Right ventricle myocardium superior (tissue), 1 donor: ENCODE measurements around the gene NXPH1. TPM values are rescaled to one million over a fixed set of nuclear protein-coding genes. Genes with fewer than 3 reads are reported as not detected.
A peak's percentile ranks its signal among the peaks of the same experiment; 100 is the strongest.
"Not testable (repeated sequence)": the region's sequence is repeated elsewhere in the genome, so short reads cannot be mapped to it uniquely, and the experiment has no call there.

ENCODE experiments used
- ATAC-seq: fragments of 200-7000 bp; cut with Tn5 transposase; one replicate; pipeline ENCODE4 v1.9.1; 2020; ENCODE audit warnings: mild to moderate bottlenecking; ENCODE audit not compliant: poor library complexity
- DNase-seq: peaks from one replicate; pipeline ENCODE4 v3.0.0-alpha.2; 2020
- intact Hi-C: fragments of 100-400 bp; cut with DNase I; formaldehyde crosslinking; loops from one replicate; pipeline ENCODE4 v1.11.2; 2022
- total RNA-seq: library from RNA; stranded (reverse); fragmentation: NEBNext Ultra II Directional; extraction: Animal tissue kit (Norgen Biotek cat#: 25700); gene quantifications from one replicate; pipeline ENCODE4 v1.2.1, GENCODE V29; 2021
- donor health status: DM: no; HTN: yes; CAD: no; lungs with severe emphysema.

The NXPH1 gene
- total RNA-seq, 1 donor from 2014 or later = not detected

DNA sequence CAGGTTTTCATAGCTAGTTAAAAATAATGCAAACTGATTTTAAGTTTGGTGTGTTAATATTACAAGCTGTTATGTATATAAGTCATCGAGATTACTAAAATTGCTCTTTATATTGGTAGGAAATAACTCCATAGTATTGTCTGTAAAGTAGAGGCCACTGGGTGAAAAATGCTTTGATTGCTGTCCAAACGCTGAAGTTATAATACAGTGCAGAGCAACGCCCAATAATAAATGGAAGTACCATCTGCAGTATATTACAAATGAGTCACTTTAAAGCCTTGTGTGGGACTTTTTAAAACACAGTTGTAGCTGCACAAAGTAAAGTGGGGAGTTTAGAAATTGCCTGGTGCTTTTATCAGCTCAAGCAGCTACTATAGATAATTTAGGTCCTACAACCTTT, 196.1 kb downstream of the NXPH1 start:
- no peak for DNase-seq
- intact Hi-C loops = no loop called here
- no peak for ATAC-seq

DNA sequence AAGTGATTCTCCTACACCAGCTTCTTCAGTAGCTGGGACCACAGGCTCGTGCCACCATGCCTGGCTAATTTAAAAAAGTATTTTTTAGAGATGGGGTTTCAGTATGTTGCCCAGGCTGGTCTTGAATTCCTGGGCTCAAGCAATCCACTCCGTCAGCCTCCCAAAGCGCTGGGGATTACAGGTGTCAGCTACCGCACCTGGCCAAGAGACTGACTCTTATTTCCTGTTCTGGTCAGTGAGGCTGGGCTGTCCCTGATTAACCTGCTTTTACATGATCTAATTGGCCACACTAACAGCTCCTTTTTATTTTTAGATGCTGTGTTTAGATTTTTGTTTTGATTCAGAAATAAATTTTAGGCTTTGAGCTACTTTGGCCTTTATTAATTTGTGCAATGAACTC, 203.9 kb downstream of the NXPH1 start:
- intact Hi-C loops = no loop called here
- DNase-seq (no peak), ATAC-seq (no peak)

DNA sequence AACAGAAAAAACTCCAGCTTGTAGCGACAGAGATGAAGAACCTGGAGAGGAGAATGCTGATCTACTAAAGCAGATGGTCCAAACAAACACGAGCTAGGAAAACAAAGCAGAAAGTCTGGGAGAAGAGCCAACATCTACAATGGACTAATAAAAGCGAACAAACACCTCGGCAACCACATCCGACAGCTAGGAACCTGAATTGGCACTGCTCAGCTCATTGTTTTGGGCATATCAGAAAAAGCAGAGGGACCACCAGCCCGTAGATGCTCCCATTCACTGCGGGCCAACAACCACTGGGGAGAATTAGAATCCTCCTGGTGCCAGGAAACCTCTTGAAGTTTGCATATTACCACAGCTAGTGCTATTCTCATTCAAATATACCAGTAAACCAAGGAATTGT, 204.7 kb downstream of the NXPH1 start:
- intact Hi-C loops = no loop called here
- ATAC-seq (no peak), DNase-seq (peak; percentile 17)

DNA sequence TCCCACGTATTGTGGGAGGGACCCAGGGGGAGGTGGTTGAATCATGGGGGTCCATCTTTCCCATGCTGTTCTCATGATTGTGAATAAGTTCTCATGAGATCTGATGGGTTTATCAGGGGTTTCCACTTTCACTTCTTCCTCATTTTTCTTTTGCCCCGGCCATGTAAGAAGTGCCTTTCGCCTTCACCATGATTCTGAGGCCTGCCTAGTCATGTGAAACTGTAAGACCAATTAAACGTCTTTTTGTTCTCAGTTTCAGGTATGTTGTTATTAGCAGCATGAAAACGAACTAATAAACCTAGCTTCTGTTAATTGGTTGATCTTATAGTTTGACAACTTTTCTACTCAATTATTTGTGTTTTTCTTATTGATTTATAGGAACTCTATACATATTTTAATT, 206.3 kb downstream of the NXPH1 start:
- intact Hi-C loops = no loop called here
- ATAC-seq (no peak), DNase-seq (no peak)

DNA sequence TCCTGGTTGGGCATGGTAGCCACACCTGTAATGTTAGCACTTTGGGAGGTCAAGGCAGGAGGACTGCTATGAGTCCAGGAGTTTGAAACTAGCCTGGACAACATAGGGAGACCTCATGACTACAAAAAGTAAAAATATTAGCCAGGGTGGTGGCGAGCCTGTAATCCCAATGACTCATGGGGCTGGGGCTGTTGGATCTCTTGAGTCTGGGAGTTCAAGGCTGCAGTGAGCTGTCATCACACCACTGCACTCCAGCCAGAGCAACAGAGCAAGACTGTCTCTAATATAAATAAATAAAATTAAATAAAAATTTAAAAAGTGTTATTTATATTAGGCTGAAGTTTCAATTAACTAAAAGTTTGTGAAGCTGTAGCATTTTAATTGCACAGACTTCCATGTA, 207.3 kb downstream of the NXPH1 start:
- intact Hi-C loops = no loop called here
- ATAC-seq (no peak), DNase-seq (no peak)

DNA sequence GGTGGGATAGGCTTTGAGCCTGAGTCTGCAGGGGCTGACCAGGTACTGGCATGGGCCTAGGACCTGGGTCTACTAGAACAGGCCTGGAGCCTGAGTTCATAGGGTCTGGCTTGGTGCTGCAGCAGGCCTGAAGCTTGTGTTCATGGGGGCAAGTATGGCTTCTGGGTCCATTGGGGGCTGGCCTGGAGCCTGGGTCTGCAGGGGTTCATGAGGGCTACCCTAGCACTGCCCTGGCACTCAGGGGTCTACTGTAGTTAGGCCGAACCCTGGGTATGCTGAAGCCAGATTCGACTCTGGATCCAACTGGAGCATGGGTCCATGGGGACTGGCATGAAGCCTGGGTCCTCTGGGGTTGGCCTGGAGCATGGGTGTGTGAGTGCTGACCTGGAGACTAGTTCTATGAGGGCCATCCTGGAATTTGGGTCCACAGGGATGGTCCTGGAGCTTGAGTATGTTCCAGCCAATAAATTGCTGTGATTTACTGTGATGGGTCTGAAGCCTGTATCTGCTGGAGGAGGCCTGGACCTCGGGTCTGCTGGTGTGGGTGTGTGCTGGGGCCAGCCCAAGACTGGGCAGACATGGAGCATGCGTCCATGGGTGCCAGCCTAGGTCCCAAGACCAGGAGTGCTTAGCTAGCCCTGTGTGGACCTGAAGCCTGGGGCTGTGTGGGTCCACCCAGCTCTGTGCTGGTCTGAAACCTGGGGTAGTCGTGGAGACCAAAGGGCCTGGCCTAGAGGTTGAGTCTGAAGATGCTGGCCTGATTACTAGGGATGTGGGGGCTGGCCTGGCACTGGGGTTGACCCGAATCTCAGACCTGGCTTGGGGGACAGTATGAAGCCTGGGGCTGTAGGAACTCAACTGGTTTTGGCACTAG, 235.5 kb downstream of the NXPH1 start:
- ATAC-seq = no peak
- no peak for DNase-seq
- intact Hi-C loops = no loop called here

DNA sequence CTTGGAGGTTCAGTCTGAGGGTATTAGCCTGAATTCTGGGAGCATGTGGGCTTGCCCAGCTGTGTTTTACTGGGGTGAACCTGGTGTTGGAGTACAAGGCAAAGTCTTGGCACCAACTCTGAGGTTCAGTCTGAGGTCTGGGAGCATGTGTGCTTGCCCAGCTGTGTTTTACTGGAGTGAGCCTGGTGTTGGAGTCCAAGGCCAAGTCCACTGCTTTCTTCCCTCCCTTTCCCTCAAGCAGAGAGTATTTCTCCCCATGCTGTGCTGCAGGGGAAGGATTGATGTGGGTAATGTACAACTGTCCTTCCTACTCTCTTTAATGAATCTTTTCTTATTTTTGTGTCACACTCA, 236.1 kb downstream of the NXPH1 start:
- DNase-seq = no peak
- intact Hi-C loops = no loop called here
- ATAC-seq = no peak

DNA sequence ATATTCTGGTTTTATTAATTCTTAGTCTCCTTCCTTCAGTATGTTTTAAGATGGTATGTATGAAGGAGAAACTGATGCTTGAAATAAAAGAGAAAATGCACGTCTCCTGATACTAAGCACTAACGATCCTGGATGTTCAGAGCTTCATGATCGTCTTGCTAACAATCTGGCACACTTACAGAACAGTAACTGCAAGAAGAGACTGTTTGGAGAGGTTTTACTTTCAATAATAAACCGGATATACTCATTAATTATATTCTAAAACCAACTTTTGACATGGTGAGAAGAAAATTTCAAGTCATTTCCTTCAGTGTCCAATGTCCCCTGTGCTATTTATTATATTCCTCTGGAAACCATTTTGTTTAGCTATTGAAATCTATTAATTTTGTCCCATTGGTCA, 251.0 kb downstream of the NXPH1 start:
- DNase-seq = no peak
- intact Hi-C loops = no loop called here
- no peak for ATAC-seq

DNA sequence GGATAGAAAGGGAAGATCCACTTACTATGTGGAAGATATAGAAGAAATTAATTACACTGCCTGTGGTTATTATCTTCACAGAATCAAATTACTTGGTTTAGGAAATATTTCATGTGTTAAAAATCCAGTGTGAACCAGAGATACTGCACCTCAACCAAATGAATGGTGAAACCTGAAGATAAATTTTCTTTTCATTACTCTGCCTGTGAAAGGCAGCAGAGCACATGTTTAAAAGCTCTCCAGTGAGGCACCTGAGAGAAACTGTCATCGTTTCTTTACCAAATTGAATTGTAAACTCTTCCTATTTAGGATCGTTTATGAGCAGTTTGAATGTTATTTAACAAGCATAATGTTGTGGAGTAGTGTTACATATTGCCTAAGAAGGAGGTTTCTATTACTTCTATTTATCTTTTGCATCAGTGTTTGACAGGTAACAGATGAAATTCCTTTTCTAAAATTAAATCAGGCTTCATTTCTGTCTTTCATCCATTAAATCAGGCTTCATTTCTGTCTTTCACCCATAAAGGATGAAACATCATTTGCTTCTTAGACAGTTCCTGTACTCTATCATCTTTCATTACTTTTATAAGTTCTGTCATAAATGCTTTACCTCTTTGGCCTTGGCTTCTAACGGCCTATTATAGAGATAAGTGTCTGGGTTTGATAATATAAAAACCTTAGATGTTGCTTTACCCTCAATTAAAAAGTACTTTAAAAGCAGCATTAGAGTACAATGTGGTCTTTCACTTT, 266.6 kb downstream of the NXPH1 start:
- no peak for ATAC-seq
- intact Hi-C loops = no loop called here
- no peak for DNase-seq

DNA sequence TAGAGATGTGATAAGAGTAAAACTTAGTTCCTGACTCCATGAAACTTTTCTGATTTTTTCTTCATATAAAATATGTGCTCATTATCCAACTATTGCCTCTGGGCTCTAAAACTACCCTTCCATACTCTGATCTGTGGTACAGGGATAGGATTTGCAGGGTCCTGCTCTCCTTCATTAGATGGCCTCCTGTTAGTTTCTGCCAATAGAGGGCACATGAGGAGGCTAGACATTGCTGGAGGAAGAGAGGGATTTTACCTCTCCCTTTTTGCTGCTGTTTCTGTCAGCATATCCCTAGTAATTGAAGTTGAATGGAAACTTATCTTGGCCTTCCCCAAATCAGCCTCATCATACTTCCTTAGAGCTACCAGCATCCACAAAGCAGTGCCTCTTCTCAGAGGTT, 269.4 kb downstream of the NXPH1 start:
- intact Hi-C loops = no loop called here
- DNase-seq (no peak), ATAC-seq (no peak)

DNA sequence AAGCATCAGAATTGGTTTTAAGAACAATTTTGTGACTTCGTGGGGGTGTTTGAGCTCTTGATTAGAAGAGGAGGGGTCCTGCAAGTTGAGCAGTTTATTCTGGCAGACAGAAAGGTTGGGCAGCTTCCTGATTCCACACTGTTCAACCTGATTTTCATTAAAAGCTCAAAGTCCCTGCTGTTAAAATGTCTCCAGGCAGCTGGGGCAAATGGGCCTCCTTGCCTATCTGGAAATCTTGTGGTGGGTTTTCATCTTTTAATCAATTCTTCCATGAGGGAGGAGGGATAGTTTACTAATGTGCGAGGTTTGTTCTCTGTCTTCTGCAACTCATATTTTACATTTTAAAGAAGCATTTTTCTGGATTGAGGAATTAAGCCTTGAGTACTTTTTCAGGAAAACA, 276.7 kb downstream of the NXPH1 start:
- no peak for DNase-seq
- intact Hi-C loops = no loop called here
- ATAC-seq = no peak

DNA sequence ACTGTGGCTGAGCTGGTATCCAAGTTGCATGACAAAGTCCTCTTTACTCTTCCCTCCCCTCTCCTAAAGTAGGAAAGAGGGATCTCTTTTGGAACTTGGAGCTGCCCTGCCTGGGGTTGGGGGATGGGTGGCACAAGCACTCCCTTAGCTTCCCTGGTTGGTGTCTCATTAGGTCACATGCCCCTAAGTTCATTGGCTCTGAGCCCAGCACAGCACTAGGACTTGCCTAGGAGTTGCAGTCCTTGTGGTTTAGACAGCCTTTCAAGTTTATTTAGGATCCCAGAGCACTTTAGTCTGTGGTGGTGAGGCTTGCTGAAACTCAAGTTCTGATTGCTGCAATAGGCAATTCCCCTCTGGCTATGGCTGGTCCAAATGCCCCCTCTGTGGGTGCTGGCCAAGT, 281.4 kb downstream of the NXPH1 start:
- DNase-seq (no peak), ATAC-seq (no peak)
- intact Hi-C loops = no loop called here

DNA sequence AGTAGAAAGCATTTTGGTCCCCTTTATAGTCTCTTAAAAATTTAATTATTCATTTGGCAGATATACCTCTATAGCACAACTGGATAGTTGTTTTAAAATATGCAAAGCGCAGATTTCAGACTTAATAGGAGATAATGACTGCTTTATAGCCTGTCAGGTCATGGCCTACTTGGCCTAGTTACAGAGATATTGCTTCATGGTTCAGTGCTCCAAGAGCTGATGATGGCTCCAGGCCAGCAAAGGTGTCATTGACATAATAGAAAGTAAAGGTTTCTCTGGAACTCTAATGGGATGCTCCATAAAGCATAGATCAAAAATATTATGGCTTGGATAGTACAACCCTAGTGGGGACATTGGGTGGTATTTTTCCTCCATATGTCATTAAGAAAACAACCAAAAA, 285.7 kb downstream of the NXPH1 start:
- ATAC-seq = no peak
- intact Hi-C loops = no loop called here

DNA sequence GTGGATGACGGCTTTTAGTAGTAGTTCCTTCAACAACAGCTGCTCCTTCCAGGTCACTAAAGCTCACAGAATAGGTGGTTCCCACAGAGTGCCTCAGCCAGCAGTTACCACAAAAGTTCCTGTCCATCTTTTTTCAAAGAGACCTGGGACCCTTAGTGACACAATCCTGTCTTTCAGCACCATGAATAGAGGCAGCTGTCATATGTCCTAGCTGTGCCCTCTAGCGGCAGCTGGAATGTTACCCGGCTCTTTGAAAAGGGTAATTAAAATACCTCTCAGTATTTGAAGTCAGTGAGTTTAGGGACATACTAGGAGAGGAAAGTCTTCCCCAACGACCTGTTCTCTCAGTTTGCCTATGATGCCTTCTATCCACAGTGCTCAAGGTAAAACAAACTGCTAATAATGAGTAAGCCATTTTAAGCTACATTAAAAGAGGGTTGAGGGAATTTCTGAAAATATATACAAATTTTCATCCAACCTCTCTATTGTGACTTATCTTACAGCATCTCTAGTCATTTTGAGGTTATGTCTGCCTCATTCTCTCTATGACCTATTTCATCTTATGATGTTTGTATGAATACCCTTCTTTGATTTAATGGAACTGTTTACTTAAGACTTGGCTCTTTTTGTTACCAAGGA, 290.8 kb downstream of the NXPH1 start:
- intact Hi-C loops = no loop called here
- DNase-seq = no peak
- no peak for ATAC-seq

More for the DNA sequence above, 285.7 kb downstream of the NXPH1 start:
- no peak for DNase-seq

DNA sequence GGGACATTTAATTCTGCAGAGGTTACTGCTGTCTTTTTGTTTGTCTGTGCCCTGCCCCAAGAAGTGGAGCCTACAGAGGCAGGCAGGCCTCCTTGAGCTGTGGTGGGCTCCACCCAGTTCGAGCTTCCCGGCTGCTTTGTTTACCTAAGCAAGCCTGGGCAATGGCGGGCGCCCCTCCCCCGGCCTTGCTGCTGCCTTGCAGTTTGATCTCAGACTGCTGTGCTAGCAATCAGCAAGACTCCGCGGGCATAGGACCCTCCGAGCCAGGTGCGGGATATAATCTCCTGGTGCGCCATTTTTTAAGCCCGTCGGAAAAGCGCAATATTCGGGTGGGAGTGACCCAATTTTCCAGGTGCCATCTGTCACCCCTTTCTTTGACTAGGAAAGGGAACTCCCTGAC, 298.3 kb downstream of the NXPH1 start:
- DNase-seq, intact Hi-C loops, ATAC-seq: not testable (repeated sequence)

DNA sequence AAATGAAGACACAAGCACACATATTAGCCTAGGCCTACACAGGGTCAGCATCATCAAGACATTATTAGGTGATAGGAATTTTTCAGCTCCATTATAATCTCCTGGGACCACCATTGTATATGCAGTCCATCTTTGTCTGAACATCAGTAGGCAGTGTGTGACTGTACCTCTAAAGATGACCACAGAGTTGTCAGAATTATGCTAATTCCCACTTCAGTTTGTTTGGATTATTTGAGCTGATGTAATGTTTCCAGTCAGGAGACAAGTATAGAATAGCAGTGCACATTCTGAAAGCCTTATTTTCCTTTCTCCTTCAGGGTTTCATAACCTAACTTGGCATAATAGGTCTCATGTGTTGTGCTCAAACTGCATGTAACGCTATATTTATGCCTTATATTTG, 306.4 kb downstream of the NXPH1 start:
- DNase-seq = no peak
- no peak for ATAC-seq
- intact Hi-C loops = no loop called here

DNA sequence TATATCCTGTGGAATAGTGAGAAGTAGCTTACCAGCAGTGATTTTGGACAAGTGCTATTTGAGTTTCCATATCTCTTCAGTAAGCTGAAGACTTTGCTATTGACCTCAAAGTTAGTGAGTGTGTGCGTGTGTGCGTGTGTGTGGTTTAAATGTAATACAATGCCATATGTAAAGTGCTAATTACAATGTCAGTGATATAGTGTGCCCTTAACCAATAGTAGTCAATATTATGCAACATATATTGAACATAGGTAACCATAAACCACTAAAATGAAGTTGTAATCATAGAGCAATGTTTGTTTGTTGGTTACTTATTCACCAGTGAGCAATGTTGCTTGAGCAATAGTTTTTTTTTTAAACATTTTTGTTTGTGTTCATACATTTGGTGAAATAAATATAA, 309.4 kb downstream of the NXPH1 start:
- no peak for DNase-seq
- intact Hi-C loops = no loop called here
- ATAC-seq = no peak

DNA sequence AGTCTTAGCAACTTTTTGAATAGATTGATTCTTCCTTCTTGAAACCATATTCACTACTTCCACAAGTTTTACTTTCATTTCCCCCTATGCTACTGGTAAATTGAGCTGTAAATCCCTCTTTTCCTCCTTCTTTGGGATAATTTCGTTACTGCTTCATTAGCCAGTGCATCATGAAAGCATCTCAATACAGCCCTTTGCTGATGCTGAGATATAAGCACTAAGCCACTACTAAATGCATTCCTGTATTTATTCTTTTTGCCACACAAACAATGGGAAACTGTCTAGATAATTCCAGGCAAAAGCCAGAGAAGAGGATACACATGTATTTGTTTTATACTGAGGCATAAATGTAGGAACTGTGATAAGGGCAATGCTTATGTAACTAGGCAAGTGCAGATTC, 313.9 kb downstream of the NXPH1 start:
- DNase-seq = no peak
- intact Hi-C loops = no loop called here
- no peak for ATAC-seq

DNA sequence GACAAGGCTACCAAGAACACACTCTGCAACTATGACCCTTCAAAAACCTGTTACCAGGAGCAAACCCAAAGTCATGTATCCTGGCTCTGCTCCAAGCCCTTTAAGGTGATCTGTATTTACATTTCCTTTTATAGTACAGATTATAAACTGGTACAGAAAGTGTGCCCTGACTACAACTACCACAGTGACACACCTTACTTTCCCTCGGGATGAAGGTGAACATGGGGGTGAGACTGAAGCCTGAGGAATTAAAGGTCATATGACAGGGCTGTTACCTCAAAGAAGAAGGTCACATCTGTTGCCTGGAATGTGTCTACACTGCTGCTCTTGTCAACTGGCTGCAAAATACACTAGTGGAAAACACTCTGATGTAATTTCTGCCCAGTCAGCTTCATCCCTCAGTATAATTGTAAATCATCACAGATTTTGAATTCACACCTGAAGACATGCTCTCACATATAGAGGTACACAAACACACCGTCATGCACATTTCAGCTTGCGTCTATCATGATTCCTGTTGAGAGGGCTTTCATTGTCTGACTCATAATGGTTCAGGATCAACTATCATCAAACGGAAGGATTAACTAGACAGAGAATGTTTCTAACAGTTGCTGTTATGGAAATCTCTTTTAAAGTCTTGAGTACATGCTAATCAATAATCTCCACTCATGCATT, 318.3 kb downstream of the NXPH1 start:
- intact Hi-C loops = no loop called here
- ATAC-seq = no peak
- no peak for DNase-seq
